ENCODE measurements around the gene UNC93A.
"Not testable (repeated sequence)": the region's sequence is repeated elsewhere in the genome, so short reads cannot be mapped to it uniquely, and the experiment has no call there.

UNC93A gene

GRCh38 chr6:167341038-167341583, 50.0 kb downstream of the UNC93A start:
- DNase-seq (ENCODE audit: low read depth): no peak

- no peak for DNase-seq (ENCODE audit: low read depth)
Observed at GRCh38 chr6:167341665-167342655, 50.8 kb downstream of the UNC93A start.

- DNase-seq (ENCODE audit: low read depth): no peak
Observed at GRCh38 chr6:167342879-167343610, 51.9 kb downstream of the UNC93A start.

GRCh38 chr6:167345348-167345747, 54.2 kb downstream of the UNC93A start:
- no peak for DNase-seq (ENCODE audit: low read depth)

GRCh38 chr6:167345960-167346359, 54.8 kb downstream of the UNC93A start:
- DNase-seq (ENCODE audit: low read depth): no peak

- DNase-seq (ENCODE audit: low read depth): no peak
Observed at GRCh38 chr6:167347226-167347625, 56.1 kb downstream of the UNC93A start.

- DNase-seq (ENCODE audit: low read depth): no peak
Observed at GRCh38 chr6:167349631-167350274, 58.6 kb downstream of the UNC93A start.

GRCh38 chr6:167350275-167350696, 59.2 kb downstream of the UNC93A start:
- no peak for DNase-seq (ENCODE audit: low read depth)

- DNase-seq (ENCODE audit: low read depth): peak; percentile 69
Observed at GRCh38 chr6:167350731-167351655, 59.9 kb downstream of the UNC93A start.

- DNase-seq (ENCODE audit: low read depth): no peak
Observed at GRCh38 chr6:167351656-167352345, 60.7 kb downstream of the UNC93A start.

- DNase-seq (ENCODE audit: low read depth): no peak
Observed at GRCh38 chr6:167356874-167357273, 65.8 kb downstream of the UNC93A start.

GRCh38 chr6:167358394-167358793, 67.3 kb downstream of the UNC93A start:
- not testable (repeated sequence) for DNase-seq (ENCODE audit: low read depth)

- not testable (repeated sequence) for DNase-seq (ENCODE audit: low read depth)
Observed at GRCh38 chr6:167361170-167361569, 70.1 kb downstream of the UNC93A start.
